GM19099 (cell line): ENCODE measurements around the gene ITPR1.

Experiments used
- POLR2A ChIP-seq: IDR thresholded peaks from 3 replicates; pipeline ENCODE4 v1.6.1; 2011; ENCODE audit warnings: low read depth; ENCODE audit not compliant: insufficient read length; ENCODE audit errors: extremely low read depth

The ITPR1 gene

GRCh38 chr3:4493014-4493940 lies at the start of gene ITPR1:
Gene ITPR1 (plus strand): TSS chr3:4493348. CDS start chr3:4516492, 23,144 bp downstream.
- TF ChIP-seq POLR2A, result peak; percentile 99

GRCh38 chr3:4447295-4447999 lies 45.7 kb upstream of the ITPR1 start:
- TF ChIP-seq POLR2A, result no peak

GRCh38 chr3:4448187-4448586 lies 45.0 kb upstream of the ITPR1 start:
- TF ChIP-seq POLR2A, result no peak

GRCh38 chr3:4449043-4449805 lies 43.9 kb upstream of the ITPR1 start:
- TF ChIP-seq POLR2A, result no peak

- no peak for TF ChIP-seq POLR2A
Observed at GRCh38 chr3:4454142-4454541, 39.0 kb upstream of the ITPR1 start.

GRCh38 chr3:4458961-4459360 lies 34.2 kb upstream of the ITPR1 start:
- no peak for TF ChIP-seq POLR2A

GRCh38 chr3:4460334-4460733 lies 32.8 kb upstream of the ITPR1 start:
- no peak for TF ChIP-seq POLR2A

GRCh38 chr3:4461468-4462090 lies 31.6 kb upstream of the ITPR1 start:
- TF ChIP-seq POLR2A, result no peak

- TF ChIP-seq POLR2A, result no peak
Observed at GRCh38 chr3:4462369-4463040, 30.6 kb upstream of the ITPR1 start.

- no peak for TF ChIP-seq POLR2A
Observed at GRCh38 chr3:4464576-4464975, 28.6 kb upstream of the ITPR1 start.

- peak; percentile 91 for TF ChIP-seq POLR2A
Observed at GRCh38 chr3:4466741-4467521, 26.2 kb upstream of the ITPR1 start, which contains the start of gene SUMF1. Gene SUMF1 (minus strand): TSS chr3:4467269. CDS start chr3:4467245, 24 bp downstream.

GRCh38 chr3:4467522-4467867 lies 25.7 kb upstream of the ITPR1 start:
- no peak for TF ChIP-seq POLR2A

- TF ChIP-seq POLR2A, result no peak
Observed at GRCh38 chr3:4471907-4472306, 21.2 kb upstream of the ITPR1 start.

- TF ChIP-seq POLR2A, result no peak
Observed at GRCh38 chr3:4472312-4472711, 20.8 kb upstream of the ITPR1 start.

GRCh38 chr3:4472766-4473165 lies 20.4 kb upstream of the ITPR1 start:
- TF ChIP-seq POLR2A, result no peak
